ENCODE results near the gene PKLR.

DNA sequence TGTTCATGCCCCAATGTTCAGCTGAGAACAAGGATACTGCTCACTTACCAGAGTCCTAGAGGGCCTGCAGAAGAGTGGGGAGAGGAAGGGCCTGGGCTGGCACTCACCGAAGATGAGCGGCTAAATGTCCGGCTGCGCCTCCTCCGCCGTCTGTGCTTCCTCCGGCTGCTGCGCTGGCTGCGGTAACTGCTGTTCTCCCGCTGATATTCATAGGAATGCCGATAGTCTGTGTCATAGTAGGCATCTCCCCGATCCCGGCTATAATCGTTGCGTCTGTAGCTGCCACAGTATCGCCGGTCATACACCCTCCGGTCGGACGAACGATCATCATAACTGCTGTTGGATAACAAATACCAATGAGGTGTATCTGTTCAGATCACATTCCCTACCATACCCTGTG is 31.9 kb downstream of the PKLR start:
- TF ChIP-seq POLR2AphosphoS5 (IDR thresholded peaks at IDR 0.05; ENCODE audit: low read depth, low read length) (no peak), POLR2A (IDR thresholded peaks at IDR 0.05; ENCODE audit: low read depth, low read length) (no peak), TAF1 (IDR thresholded peaks at IDR 0.05; ENCODE audit: borderline replicate concordance, low read depth, low read length) (no peak)
